Activated CD8-positive, alpha-beta memory T cell treated with anti-CD3 and anti-CD28 coated beads, Interleukin-2, amount 50 U/mL, for 1 hour (primary cell): ENCODE data around the gene UGT8.
"Not testable (repeated sequence)": the region's sequence is repeated elsewhere in the genome, so short reads cannot be mapped to it uniquely, and the experiment has no call there.

ENCODE experiments used
- DNase-seq: peaks from one replicate; pipeline ENCODE4 v3.0.0-alpha.2; 2020; ENCODE audit errors: extremely low read depth

UGT8 gene

DNA sequence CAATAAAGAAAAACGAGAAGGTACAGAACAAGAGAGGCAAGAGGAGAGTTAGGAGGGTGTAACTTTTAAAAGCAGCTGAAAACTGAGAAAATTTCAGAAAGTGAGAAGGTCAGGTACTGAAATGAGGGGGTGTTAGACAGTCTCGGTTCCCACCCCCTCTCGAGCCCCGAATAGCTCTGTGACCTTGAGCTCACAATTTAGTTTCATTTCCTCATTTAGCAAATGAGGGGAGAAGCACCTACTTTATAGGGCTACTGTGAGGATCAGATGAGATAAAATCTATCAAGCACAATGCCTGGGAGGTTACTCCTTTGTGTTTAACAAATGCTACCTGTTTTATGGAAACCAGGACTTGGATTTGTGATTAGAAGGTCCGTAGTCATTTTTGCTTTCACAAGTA, 4.9 kb downstream of the UGT8 start:
- no peak for DNase-seq

DNA sequence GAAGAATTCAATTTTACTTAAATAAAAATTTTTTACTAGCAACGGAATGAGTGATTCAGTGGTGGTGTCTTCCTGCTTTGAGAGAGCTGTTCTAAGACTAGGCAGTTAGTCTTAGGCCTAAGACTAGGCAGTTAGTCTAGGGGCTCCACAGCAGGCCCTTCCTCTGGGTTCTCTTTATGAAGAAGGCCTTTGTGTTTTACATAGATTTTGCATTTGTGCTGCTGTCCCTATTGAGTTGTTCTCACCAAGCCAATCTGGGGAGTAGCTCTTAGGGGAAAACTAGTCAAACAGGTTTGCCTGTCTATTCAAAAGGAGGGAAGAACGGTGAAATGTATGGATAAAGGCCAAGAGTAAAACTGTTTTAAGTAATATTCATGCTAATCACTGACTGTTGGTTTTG, 7.6 kb downstream of the UGT8 start:
- no peak for DNase-seq

DNA sequence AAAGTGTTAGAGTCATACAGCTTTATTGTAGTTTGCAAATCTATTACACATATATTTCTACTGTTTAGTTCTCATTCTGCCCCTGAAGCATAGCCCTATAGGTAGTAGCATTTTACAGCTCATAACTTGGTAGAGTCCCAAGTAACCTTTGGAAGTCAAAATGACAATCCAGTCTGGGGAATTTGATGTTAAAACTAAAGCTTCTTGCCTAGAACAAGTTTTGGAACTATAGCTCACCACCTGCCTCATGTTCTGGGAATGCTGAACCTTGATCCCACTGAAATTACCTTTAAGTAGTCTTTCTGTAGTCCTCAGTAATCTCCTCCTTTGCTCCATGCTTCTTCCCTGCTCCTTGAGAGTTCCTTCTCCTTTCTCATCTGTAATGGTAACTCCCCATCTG, 8.4 kb downstream of the UGT8 start:
- DNase-seq: no peak

DNA sequence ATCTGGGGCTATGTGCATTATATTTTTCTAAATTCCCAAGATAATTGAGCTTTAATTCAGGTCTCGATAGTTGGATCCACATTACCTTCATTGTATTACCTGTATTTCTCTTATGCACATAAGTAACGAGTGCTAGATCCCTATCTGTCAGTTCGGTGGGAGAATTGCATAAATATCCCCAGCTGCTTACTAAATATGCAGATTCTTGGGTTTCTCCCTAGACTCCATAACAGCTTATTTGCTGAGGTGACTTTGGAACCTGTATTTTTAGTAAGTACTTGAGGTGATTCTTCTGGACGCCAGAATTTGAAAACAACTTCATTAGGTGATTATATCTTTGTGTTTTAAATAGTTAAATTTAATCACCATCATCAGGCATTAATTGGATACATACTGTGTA, 15.0 kb downstream of the UGT8 start:
- no peak for DNase-seq

DNA sequence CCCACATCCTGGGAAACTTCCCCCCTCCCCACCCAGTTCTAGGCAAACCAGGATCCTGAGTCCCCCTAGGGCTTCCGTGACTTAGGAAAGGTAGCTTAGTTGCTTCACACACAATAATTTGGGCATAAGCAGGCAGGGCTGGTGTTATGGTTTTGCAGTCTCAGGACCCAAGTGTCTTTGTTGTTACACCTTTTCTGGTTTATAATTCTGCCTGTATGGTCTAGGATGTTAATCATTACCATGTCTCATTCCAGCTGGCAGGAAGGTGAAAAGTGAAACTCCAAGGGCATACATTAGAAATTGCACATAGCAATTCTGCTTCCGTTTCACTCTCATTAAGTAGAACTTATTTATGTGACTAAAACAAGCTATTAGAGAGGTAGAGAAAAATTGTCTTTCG, 16.8 kb downstream of the UGT8 start:
- DNase-seq: no peak

DNA sequence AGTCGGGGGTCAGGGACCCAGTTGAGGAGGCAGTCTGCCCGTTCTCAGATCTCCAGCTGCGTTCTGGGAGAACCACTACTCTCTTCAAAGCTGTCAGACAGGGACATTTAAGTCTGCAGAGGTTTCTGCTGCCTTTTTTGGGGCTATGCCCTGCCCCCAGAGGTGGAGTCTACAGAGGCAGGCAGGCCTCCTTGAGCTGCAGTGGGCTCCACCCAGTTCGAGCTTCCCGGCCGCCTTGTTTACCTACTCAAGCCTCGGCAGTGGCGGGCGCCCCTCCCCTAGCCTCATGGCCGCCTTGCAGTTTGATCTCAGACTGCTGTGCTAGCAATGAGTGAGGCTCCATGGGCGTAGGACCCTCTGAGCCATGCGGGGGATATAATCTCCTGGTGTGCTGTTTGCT, 17.4 kb downstream of the UGT8 start:
- not testable (repeated sequence) for DNase-seq

DNA sequence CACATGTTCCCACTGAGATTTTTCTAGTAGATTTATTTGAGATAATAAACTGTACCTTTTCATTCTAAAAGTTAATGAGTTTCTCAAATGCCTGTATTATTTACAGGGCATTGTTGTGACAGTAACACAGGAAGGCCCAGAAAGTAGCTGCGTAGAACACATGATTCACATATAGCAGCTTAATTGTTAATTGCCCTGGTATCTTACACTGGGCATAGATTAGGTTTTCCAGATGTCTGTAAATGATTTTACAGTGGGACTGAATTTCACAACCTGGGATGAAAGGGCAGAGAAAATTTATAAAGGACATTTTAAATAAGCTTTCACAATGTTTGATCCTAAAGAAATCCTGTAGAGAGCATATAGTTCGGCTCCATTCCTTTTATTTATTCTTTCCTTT, 27.6 kb downstream of the UGT8 start:
- DNase-seq: no peak

DNA sequence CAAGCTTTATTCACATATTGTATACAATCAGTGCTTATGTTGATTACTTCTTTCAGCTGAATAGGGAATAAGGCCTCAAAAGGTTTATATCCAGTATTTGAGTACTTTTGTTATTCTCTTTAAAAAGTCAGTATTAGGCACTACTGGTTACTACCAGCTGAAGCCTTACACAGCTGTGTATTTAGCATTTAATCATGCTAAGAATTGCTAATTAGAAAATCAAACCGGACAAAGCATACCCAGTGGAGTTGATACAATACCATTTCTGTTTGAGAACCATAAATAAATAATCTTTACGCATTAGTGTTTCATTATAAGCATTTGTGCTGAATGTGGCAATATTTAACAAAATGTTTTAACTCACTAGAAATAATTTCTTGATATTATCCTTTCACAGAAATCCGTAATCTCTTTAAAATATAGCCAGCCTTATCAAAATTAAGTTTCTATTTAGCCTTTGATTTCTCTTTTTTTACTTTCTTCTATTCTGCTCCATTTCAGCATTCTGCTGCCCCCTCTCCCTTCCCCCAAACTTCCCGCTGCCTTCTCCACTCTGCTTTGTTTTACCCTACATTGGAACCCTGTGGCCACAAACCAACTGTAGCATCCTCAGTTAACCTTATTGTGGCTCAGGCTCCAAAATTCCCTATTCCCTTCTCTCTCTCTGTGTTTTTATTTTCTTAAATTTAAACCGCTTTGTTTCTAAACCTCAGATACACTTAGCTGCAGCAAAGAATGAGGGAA, 37.8 kb downstream of the UGT8 start:
- DNase-seq: no peak

DNA sequence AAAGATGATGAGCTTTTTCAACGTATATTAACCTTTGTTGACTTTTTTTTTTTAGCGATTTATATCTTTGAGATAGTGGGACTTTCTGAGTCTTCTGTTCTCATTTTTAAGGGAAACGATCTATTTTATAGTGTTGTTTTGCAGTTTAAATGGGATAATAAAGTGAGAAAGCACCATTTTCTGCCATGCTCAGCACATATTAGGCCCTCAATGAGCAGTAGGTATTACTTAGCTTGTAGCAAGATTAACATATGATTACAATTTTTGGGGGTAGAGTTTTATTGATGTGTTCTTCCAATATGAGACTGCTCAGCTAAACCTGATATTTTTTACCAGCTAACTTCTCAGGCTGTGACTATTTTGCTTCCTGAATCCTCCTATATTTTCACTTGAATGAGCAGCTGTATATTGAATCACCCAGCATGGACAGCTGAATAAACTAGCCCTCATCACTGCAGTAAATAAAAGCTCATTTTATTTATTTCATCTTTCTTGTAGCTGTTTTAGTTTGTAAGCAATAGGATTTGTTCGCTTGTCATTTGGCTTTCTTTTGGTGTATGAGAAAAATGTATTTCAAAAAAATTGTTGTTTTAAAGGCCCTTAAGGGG, 43.7 kb downstream of the UGT8 start:
- DNase-seq: no peak

DNA sequence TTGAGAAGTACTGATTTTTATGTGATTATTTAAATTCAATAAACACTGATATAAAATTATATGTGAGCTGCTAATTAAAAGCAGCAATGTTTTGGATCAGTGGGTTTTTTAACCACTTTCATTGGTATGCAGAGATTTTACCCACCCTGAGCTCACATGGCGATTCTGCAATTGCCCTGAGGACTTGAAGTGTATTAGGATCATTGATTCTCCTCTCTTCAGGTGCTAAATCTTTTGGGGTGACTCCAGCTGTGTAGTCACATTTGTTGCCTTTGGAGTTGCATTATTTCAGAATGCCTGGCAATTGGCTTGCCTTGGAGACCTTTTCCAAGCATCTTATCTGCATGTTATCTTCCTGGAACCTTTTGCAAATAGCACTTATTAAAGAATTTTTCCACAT, 51.3 kb downstream of the UGT8 start:
- no peak for DNase-seq

DNA sequence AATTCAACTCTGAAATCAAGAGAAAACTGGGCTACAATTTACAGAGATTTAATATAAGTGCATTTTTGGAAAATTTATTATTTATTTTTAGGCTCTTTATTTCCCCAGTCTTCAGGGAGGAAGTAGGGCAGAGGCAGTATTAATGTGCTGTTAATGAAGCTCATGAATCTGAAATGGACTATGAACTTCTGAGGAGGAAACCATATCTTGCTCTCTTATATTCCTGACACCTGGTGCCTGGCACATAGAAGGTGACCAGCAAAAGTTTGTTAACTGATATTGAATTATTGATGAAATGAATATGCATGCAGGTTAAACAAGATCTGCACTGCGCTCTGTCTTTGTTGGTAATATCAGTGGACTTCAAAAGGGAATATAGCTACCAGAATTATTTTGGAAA, 55.1 kb downstream of the UGT8 start:
- DNase-seq: no peak

DNA sequence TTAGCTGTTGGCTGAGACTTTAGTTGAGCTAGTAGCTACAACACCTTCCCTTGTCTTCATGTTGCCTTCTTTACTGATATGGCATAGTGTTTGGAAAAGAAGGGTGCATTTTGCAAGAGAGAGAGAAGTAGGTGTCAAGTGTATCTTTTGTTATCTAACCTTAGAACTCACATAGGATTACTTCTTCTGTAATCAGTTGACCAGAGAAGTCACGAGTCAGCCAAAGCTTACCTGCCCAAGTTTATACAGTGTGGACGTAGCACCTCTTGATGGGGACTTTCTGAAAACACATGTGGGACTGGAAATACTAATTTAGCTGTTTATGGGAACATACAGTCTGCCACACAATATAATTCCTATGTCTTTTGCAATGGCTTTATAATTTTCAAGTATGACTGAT, 56.0 kb downstream of the UGT8 start:
- no peak for DNase-seq

DNA sequence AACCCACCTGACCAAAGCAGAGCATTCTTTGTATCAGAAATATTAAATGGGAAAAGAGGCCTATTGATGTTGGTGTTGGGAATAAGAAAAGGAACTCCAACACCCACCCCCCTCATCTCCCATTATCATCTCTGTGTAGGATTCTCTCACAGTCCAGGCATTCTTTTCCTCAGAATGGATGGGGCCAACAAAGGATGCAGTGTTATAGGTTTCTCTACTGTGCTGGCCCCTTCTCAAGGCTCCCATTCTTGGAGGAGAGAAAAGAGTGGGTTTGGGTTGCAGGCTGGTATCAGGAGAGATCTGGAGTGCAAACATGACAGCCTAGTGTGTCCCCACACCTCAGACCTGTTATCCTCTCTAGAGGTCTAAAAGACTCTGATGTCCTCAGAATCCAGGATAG, 59.6 kb downstream of the UGT8 start:
- DNase-seq: no peak

DNA sequence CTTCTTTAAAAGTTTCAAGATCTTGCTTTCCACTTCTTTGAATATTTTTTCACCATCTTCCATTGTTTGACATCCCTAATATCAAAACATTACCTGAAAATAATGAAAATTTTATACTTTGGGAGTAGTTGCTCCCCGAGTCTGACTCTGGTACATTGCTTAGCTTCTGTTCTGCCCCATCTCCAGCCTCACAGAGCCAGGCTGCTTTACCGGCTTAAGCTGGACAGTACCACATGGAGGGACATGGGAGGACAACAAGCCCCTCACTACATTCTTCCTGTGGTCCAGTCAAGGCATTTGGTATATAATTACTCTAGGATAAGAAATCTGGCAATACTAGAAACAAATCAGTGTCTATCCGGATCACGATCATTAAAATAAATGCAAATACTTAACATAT, 60.2 kb downstream of the UGT8 start:
- DNase-seq: no peak

DNA sequence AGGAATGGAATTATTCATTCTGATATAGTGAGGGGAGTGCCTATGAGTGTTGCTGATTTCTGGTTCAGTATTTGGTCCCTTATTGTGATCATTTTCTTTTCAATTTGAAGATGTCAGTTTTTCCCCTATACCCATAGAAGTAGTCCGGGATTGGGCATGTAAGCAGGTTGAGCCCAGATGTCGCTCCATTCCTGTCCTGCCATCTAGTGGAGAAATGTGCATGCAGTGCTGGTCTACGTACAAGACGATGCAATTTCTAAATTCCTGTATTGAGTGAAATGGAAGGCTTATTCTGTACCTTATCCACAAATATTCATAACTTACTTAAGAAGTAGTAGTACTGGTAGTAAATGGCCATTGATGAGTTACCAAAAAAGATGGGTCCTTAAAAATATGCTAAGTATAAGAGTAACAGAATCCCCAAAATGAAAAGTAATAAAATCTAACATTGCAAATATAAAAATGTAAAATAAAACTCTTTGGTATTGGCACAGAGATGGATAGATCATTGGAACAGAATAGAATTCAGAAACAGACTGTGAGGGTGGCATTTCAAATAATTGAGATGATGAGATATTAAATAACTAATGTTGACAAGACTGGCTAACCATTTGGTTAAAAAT, 60.9 kb downstream of the UGT8 start:
- no peak for DNase-seq

DNA sequence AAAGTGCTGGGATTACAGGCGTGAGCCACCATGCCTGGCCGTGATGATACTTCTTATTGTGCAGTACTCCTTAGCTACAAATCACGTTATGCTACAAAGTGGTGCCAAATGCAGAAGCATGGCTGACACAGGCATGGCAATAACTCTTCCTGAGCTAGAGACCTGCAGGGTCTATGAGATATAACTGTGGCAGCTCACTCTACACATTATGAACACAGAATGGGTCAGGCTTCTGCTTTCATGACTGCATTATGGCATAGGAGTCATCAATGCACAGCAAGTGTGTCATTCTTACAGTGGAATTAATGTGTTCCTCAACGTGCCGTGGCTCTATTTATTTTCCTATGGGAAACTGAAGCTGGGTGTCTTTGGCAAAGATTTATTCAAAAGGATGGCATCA, 64.5 kb downstream of the UGT8 start:
- DNase-seq: no peak

DNA sequence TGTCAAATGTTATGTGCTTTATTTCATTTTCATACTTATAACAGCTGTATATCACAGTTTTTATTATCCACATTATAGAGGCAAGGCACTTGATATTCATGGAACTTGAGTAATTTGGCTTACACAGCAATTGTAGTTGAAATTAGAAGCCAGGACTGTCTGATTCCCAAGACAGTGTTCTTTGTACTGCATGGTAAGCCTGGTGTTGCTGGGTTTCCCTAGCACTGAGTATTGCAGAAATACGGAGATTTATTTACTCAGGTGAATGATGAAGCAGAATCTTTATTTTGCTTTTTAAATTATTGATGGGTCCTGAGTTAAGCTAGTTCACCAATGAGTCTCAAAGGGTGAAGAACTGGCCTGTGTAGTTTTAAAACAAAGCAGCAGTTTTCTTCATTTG, 70.0 kb downstream of the UGT8 start:
- DNase-seq: no peak

DNA sequence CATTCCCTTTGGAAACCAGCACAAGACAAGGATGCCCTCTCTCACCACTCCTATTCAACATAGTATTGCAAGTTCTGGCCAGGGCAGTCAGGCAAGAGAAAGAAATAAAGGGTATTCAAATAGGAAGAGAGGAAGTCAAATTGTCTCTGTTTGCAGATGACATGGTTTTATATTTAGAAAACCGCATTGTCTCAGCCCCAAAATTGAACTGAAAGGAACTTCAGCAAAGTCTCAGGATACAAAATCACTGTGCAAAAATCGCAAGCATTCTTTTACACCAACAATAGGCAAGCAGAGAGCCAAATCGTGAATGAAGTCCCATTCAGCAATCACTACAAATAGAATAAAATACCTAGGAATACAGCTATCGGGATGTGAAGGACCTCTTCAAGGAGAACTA, 72.1 kb downstream of the UGT8 start:
- DNase-seq: not testable (repeated sequence)

DNA sequence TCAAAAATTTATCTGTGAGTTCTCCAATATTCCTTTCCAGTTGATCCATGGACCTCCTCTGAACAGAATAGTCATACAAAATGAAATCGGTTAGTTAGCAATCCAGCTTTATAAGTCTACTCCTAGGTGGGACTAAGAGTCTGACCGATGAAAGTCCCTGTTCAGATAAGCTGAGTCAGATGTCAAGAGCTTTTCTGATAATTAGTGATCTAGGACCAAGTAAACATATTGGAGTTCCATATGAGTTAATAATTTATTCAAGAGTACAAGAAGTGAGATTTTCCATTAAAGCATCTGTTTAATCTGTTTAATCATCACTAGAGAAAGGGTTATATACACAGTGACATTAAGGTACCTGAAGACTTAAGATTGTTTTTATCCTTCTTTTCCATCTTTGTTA, 74.7 kb downstream of the UGT8 start:
- DNase-seq: no peak

DNA sequence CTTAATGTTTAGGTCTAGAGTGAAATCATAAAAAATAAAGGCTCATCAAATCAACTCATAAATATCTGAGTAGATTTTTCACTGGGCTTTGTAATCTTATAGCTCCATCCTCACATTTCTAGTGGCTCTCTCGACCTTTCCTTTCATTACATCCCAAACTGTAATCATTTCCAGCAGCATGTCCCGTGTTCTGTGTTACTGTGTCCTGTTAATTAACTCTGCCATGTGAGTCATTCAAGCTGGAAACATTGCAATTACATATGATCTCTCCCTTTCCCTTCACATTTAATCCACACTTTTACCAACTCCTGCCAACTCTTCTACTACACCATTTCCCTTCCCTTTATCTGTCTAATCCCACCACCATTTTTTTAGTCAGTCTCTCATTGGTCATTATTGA, 75.5 kb downstream of the UGT8 start:
- DNase-seq: no peak

DNA sequence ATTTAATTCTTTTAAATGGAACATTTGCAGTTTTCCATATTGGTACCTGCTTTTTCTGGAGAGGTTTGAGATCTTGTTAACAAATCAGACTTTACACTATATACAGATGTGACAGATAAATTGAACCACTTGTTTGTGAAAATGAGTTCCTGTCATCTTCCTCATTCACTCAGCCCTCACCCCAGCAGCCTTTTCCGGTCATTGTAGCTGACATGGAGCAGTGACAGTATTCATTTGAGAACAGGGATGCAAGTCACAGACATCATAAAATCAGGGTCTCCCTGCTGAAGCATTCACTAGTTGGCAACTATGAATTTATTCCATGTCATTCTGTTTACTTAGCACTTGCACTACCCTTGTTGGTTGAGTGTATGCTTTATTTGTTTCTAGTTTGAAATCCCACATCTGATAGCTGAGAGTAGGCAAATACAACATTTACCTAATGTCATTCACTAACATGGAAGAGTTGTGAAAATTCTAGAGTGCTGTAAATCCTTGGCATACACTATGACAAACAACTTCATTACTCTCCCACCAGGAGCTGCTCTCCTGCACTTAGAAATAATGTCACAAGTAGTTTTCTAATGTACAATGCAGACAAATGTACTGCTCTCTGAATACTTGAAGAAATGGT, 78.9 kb downstream of the UGT8 start:
- DNase-seq: no peak

DNA sequence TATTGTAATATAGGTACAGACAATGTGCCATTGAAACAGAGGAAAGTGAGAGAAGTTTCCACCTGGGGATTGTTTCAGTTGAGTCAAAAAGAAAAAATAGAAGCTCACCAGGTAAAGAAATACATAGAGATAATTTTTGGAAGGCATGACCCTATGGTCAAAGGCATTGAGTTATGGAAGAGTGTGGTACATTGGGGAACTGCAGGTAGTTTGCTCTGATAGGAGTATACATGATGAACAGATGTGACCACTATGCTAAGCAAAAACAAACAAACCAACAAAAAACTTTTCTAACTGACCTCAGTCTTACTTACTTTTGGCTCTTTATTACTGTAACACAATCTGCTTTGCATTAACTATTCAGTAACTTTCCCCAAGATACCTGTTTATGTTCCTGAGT, 85.9 kb downstream of the UGT8 start:
- DNase-seq: no peak

DNA sequence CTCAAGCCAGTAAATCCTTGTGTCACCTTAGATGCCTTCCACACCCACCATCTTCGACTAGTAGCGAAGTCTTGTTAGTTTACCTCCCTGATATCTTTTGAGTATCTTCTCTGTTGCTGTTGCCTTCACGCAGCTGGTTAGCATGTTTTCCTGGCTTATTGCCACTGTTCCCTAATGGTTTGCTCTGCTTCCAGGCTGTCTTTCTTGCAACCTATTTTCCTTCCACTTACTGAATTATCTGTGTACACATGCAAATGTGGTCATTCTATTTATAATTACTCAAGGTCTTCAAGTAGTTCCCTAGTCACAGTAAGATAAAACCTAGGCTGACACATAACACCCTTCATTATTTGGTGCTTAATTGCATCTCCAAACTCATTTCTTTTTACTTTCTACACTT, 89.5 kb downstream of the UGT8 start:
- no peak for DNase-seq
